NCI-H774 (cell line): ENCODE results near the gene FGGY.
"Not testable (repeated sequence)": the region's sequence is repeated elsewhere in the genome, so short reads cannot be mapped to it uniquely, and the experiment has no call there.

Source experiments
- DNase-seq: peaks from one replicate; lab custom pipeline; 2025; lab: John Stamatoyannopoulos, UW

Gene FGGY

DNA sequence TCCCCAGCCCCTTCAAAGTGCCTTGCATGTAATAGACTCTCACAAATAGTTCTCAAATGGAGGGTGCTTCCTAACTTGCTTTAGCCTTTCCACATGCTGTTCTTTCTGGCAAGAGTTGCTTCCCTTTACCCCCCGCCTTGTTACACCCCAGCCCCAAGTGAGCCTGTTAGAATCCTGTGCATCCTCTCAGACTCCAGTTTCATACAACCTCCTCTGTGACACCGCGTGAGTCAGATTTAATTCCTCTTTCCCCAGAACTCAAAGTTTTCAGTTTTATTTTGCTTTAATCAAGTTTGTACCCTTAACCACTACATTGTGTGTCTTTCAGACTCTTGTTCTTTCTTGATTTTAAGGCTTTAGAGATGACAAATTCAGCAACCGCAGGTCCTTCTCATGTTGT lies 283.4 kb downstream of the FGGY start:
- DNase-seq, result no peak

DNA sequence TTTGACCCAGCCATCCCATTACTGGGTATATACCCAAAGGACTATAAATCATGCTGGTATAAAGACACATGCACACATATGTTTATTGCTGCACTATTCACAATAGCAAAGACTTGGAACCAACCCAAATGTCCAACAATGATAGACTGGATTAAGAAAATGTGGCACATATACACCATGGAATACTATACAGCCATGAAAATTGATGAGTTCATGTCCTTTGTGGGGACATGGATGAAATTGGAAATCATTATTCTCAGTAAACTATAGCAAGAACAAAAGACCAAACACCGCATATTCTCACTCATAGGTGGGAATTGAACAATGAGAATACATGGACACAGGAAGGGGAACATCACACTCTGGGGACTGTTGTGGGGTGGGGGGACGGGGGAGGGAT lies 295.5 kb downstream of the FGGY start:
- DNase-seq, result not testable (repeated sequence)

DNA sequence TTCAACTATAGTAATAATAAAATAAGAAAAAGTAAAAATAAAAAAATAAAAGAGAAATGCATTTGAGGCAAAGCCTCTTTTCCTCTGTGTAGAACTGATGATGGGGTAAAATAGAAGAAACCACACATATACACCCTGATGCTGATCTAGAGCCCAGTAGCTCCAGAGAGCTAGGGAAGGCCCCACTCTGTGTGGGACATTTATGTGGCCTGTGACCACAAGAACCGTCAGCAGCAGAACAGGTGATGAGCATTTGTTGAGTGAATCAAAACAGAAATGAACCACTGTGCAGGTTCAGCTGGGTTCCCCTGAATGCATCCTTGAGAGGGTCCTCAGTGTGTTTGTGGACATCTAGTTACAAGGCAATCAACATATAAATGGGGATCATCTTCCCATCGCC lies 296.0 kb downstream of the FGGY start:
- DNase-seq, result no peak

DNA sequence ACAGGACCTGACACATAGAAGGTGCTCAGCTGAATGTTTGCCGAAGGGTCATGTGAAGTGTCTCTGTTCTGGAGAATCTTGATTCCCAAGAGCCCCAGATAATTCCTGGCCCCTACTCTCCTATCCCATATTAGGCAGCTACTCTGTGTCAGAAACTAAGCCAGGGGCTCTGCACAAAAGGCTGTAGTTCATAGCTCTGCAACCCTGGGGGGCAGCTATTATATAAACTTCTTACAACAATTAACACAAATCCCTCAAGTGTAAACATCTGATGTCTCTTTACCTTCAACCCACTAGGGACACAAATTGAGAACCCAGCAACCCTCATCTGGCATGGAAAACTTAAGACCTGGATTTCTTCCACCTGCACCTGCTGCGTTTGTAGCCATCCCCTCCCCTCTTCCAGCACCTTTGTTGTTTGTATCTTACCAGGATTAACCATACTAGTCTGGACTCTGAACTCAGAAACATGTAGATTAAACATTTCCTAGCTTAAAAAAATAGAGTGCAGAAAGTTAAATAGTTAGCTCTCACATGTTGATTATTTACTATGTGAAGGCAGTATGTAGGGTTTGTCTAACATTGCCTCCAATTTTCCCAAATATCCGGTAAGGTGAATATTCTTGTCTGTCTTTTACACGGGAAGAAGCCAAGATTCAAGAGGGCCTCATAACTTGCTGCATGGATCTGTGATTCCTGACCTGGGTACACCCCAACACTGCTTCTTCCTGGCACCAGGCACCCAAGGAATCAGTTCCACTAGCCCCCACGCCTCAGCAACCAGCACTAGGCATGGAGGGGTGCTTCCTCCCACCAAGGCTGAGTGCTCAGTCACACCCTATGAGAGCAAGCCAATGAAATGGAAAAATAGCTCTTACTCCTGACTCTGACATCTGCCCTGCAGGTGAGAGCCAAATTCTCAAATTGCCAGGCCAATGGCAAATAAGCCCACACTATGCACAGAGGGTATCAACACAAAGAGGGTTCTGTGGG lies 297.2 kb downstream of the FGGY start:
- DNase-seq, result no peak

DNA sequence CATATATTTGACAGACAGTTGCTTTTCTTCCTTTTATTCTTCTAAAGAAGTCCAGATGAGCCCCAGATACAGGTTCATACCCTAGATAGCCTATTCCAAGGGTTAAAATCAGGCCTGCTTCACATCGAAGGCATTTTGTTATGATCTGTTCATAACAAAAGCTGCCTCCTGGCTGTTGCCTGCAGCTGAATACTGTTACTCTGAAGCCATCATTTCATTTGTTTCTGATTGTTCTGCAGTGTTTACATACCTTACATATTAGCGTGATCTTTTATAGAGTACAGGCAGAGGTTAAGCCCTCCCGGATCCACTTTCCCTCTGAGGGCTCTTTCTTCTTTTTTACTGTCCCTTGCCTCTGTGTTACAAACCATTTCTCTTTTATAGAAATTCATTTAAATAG lies 298.9 kb downstream of the FGGY start:
- DNase-seq, result peak; percentile 38

DNA sequence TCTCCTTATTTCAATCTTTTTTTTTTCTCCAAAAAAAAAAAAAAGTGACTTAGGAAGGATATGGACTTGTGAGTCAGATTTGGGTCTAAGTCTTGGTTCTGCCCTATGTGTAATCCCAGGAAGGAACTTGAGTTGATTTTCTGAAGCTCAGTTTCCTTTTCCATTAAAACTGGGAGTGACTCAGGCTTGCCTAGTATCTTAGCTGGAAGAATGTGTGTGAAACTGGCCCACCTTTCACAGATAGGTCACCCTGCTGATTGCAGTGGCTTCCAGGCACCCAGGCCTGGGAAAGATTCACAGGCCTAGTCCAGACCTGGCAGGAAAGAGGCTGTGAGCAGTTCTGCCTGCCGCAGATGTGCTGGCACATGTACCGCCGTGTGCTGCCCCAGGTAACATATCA lies 299.5 kb downstream of the FGGY start:
- DNase-seq, result no peak

DNA sequence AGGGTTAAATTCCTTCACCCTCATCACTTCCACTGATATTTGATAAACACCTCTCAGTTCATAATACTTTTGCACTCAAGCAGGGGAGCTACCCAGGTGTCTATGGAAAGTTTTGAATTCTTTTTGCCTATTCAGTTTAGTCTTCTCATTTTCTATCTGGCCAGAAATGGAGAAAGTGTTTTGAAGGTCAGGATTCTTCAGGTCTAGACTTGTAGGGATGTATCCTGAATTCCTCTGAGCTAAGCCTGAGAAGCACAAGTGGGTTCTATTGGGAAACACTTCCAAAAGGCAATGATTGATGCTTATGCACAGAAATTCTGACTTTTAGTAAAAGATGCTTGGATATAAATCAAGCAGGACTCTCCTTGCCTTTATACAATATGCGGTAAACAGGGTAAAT lies 300.1 kb downstream of the FGGY start:
- DNase-seq, result no peak

DNA sequence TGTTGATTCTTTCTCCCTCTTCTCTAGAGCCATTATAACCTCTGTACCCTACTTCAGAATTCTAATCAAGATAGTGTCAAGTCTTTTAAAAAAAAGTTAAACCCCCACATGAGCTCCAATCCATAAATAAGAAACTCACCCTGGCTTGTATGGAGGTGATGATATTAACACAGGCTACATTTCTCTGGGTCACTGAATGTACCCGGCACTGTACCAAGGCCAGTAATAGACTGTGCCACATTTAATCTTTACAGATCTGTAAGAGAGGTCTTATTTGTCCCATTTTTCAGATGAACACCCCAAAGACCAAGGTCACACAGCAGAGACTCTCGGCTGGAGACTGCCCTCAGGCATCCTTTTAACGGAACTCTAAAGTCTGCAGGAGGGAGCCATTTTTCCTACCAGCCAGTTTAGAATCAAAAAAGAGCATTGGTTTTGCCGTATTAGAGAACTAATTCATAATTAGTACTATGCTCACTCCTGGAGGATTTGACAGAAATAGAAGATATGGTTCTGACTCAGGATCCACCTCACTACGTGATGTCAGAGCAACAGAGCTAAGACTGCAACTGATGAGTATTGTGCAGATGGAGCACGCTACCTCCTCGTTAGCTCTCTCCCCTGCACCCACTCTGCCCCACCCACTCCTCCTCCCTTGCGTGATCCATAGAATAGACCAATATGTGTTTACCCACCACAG lies 300.7 kb downstream of the FGGY start:
- no peak for DNase-seq

DNA sequence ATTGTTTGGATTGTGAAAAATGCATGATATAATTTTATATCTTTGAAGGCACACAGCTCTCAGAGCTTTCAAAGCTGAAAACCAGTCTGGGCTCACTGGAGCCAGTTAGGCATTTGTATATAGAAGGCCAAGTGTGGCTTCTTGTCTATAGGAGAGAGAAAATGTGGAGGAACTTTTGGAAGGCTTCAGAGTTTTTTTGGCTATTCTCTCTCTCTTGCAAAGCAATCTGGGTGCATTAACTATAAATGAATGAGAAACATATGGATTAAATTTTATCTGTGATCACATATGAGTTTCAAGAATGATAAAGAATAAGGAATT lies 301.2 kb downstream of the FGGY start:
- DNase-seq, result no peak

DNA sequence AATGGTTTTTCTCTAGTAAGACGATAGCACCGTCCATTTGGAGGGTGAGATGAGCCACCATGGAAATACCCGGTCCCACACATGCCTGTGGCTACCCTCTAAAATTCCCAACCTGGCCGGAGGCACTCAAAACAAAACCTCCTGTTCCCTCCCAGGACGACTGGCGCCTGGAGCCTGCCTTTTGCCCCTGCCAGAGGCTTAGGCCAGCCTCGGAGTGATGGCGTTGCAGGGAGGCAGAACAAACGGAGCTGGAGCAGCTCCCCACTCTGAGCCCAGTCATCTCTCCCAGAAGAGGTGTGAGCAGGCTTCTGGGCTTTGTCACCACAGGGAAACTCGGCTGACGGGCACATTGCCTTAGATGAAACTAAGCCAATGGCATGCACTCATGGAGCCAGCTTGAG lies 304.1 kb downstream of the FGGY start:
- DNase-seq, result no peak

DNA sequence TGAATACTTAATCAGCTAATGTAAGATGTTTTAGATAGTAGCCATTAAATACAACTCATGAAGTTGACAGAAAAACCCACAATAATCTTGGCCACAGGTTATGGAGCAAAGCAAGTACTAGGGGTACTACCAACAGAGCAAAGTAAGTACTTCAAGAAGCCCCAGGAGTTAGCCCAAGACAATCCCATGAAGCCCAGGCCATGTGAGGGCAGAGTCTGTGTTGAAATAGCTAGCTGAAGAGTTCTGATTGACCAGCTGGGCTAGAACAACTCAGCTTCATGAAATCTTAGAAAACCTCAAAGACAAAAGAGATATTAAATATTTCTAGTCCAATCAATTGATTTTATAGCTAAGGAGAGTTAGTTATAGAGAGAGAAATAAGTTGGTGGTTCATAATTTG lies 304.9 kb downstream of the FGGY start:
- no peak for DNase-seq

DNA sequence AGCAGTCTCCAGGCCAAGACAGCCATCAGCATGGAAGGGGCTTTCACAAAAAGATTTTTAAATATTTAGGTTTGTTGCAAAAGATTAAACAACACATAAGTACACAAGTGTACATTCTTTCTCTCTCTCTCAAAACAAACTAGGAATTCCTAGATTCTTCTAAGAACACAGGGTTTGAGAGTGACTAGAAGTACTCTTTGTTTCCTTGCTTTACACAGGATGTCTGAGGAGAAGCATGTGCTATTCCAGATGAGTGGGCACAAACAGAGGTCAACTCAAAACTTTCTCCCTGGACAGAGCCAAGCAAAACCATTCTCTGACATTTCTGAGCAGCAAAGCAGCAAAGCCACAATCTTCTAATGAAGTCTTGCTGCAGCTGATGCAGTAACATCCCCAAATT lies 307.3 kb downstream of the FGGY start:
- DNase-seq, result no peak

DNA sequence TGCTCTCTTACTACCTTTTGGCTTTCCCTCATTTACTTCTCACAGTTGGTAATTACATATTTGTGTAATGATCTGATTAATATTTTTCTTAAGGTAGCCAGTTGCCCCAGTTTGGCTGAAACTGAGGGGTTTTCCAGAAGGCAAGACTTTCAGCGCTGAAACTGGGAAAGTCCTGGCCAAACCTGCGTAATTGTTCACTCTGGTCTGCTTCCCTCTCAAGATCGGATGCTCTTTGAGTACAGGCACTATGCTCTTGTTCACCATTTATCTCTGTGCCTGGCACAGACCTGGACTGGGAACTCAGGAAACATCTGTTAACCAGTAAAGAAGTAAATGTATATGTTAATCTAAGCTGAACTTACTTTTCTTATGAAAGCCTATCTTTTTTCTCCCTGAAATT lies 308.3 kb downstream of the FGGY start:
- no peak for DNase-seq

DNA sequence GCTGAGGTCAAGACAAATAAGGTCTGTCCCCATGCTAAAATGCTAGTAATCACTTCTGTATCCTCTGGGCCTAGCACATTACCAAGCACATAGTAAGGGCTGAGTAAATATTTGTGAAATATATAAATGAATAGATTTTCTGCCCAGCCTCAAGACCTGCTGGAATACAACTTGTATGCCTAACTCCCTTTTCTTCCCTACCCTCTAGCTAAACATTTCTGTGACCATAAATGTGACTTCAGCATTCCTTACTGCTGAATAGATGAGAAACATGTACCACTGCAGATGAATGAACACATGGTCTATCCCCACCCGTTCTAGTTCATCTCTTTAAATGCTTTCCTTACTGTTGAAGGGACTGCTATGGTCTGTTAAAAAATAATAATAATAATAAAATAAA lies 308.9 kb downstream of the FGGY start:
- DNase-seq, result no peak

DNA sequence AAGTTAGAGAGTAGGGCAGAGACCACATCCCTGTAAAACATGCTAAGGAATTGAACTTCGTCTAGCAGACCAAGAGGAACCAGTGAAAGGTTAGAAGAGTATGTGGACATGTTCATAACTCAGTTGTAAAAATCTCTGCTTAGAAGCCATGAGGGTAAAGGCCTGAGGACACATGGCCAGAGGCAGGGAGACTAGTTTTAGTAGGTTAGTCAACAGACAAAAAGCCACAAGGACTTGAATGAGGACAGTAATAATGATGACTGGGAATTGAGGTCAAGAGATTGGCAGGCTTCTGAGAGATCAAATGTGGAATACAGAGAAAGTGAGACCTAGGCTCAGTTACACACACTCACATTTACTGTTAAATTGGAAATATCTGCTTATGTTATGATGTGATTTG lies 312.4 kb downstream of the FGGY start:
- no peak for DNase-seq

DNA sequence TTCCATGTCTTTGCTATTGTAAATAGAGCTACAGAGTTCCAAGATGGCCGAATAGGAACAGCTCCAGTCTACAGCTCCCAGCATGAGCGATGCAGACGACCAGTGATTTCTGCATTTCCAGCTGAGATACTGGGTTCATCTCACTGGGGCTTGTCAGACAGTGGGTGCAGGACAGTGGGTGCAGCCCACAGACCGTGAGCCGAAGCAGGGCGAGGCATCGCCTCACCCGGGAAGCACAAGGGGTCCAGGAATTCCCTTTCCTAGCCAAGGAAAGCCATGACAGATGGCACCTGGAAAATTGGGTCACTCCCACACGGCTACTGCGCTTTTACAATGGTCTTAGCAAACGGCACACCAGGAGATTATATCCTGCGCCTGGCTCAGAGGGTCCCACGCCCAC lies 313.6 kb downstream of the FGGY start:
- DNase-seq, result not testable (repeated sequence)

DNA sequence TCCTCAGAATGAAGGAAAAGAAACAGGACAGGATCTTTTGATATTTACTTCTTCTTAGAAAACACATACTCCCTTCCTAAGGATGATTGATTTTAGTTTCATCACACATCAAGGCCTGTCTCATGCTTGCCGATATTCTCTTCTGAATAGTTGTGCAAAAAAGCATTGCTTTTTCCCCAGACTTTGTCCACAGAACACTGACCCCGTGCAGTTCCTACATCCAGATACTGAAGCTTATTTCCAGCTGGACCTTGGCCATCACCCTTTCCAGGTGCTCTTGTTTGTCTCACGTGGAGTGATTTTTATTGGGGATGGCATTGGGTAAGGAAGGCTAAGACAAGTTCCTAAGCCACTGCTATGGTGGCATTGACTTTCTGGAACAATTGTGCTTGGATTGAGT lies 320.5 kb downstream of the FGGY start:
- no peak for DNase-seq

DNA sequence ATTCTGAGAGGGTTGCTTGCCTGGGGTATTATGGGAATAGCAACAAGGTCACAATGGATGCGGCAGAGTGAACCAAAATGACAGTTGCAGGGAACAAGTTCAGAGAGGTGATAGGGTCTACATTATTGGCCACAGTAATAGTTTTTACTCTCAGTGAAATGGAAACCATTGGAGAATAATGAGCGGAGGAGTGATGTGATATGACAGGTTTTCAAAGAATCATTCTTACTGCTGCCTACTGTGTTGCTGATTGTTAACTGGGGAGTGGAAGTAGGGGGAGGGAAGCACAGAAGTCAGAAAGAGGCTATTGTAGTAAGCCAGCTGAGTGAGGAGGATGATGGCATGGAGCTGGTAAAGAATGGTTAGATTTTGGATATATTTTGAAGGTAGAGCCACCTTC lies 322.7 kb downstream of the FGGY start:
- DNase-seq, result no peak

DNA sequence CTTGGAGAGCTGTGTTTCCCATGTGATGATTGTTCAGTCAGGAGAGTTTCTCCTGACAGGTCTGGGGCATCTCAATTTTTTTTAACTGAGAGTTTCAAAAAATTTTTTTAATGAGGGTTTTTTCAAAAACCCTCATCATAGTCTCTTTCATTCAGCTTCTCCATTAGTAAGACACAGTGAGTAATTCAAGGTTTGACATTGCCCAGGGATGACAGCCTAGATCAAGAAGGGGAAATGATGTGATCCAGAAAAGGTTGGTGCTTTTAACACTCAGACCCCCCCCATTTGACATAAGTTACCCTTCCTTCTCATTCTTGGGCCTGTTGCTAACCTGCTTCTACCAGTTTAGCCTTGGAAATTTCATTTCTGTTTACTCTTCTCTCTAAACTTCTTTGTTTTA lies 328.5 kb downstream of the FGGY start:
- DNase-seq, result no peak

DNA sequence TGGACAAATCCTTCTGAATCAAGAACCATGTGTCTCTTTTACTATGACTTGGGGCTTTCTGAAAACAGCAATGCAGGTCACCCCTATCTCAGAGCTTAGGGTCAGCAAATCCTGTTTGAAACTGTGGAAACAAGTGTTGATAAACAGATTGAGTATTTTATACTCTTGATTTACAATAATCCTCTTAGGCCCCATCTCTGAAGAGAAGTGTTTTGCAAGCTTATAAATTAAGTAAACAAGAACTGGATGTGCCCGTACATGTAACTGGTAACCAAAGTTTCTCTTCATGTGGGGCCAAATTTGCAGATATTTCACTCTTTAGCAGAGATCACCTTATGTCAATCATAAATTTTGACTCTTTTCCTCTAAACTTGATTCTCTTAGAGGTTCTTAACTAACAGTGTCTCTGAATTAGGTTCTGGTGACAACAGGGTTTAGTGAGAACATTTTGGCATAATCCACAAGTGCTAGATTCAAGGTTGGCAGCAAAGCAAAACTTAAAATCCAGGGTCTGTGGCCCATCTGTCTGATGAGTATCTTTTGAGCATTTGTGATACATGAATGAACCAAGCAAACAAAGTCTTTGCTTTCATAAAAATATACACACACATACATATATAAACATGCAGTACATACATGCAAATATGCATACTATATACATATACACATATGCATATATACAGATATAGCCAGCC lies 334.8 kb downstream of the FGGY start:
- no peak for DNase-seq

DNA sequence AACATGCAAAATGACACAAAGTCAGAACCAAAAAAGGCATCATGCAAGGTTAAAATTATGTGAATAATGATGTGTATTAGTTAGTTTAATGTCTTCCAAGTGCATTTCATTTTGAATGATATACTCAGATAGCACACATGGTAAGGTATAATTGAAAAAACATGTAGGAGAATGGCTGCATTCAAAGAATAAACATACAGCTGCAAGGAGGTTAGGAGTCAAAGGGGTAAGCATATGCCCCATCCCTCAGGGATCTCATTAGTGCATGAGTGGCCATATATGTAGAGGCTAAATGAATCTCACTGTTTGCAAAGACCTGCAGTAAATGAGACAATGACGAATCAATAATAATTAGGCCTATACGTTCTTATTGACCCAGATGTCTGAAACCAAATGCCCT lies 338.2 kb downstream of the FGGY start:
- DNase-seq, result no peak

DNA sequence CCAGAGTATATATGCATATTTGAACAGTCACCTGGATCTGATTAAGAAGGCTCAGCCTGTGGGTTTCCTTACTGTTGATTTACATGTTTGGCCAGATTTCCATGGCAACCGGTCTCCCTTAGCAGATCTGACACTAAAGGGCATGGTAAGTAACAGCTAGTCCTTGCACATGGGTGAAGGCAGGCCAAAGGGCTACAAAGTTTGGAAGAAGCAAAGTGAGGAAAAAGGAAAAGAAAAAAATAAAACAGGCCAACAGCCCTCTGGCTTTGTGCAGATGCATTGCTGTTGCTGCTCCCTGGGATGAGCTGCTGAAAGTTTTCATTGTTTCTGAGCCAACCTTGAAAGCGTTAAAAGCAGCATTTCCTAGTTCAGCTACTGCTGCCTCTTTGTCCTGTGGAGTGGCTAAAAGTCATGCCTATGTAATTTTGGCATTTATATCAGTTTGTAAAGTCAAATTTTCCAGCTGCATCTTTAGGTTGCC lies 341.4 kb downstream of the FGGY start:
- DNase-seq, result no peak

DNA sequence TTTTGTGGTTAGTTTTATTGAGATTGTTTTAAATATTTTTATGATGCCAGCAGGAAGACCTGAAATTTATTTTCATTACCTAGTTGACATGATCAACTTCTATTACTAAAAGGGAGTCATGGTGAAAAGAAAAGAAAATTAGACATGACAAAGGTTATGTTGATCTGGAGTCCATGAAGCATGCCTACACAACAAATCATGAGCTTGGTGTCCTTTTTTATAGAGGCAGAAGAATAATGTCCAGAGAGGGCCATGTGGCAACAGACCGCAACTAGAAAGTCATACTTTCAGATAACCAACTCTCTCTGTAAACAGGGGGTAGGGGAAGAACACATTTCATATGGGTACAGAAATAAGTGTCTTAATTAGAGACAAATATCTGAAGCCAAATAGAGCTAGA lies 342.4 kb downstream of the FGGY start:
- DNase-seq, result no peak
